Activated T-helper 9 cell treated with anti-CD3 and anti-CD28 coated beads, Interleukin-2, amount 50 U/mL, for 16 hours (primary cell): Measurements from ENCODE around the gene KIAA1671.

Source experiments
- DNase-seq: peaks from one replicate; pipeline ENCODE4 v3.0.0-alpha.2; 2020; ENCODE audit warnings: low read depth

The KIAA1671 gene

GRCh38 chr22:25045159-25045558, 92.6 kb downstream of the KIAA1671 start:
- DNase-seq: no peak

- no peak for DNase-seq
Observed at GRCh38 chr22:25048071-25048470, 95.6 kb downstream of the KIAA1671 start.

- peak; percentile 51 for DNase-seq
Observed at GRCh38 chr22:25048659-25049647, 96.4 kb downstream of the KIAA1671 start.

GRCh38 chr22:25049770-25050169, 97.3 kb downstream of the KIAA1671 start:
- DNase-seq: no peak

GRCh38 chr22:25050566-25050965, 98.0 kb downstream of the KIAA1671 start:
- DNase-seq: no peak

GRCh38 chr22:25051073-25051472, 98.6 kb downstream of the KIAA1671 start:
- no peak for DNase-seq

- no peak for DNase-seq
Observed at GRCh38 chr22:25051983-25052710, 99.6 kb downstream of the KIAA1671 start.

- DNase-seq: no peak
Observed at GRCh38 chr22:25053153-25053805, 100.8 kb downstream of the KIAA1671 start.

GRCh38 chr22:25054943-25055511, 102.5 kb downstream of the KIAA1671 start:
- DNase-seq: peak; percentile 37

GRCh38 chr22:25057013-25057881, 104.7 kb downstream of the KIAA1671 start:
- DNase-seq: peak; percentile 60

GRCh38 chr22:25059438-25059837, 106.9 kb downstream of the KIAA1671 start:
- no peak for DNase-seq

GRCh38 chr22:25060522-25061071, 108.1 kb downstream of the KIAA1671 start:
- DNase-seq: no peak

- DNase-seq: no peak
Observed at GRCh38 chr22:25061134-25061533, 108.6 kb downstream of the KIAA1671 start.

- no peak for DNase-seq
Observed at GRCh38 chr22:25061605-25062376, 109.3 kb downstream of the KIAA1671 start.

GRCh38 chr22:25062386-25063085, 110.0 kb downstream of the KIAA1671 start:
- peak; percentile 46 for DNase-seq

- DNase-seq: no peak
Observed at GRCh38 chr22:25064894-25065560, 112.5 kb downstream of the KIAA1671 start.

- DNase-seq: no peak
Observed at GRCh38 chr22:25066861-25067435, 114.4 kb downstream of the KIAA1671 start.

- DNase-seq: peak; percentile 60
Observed at GRCh38 chr22:25067851-25068421, 115.4 kb downstream of the KIAA1671 start.
